G401 (cell line): ENCODE data around the gene MPV17L2. TPM values are rescaled to one million over a fixed set of nuclear protein-coding genes. Genes with fewer than 3 reads are reported as not detected.
"Not testable (repeated sequence)": the region's sequence is repeated elsewhere in the genome, so short reads cannot be mapped to it uniquely, and the experiment has no call there.

ENCODE experiments used
- DNase-seq: peaks from one replicate; pipeline ENCODE4 v3.0.0-alpha.2; 2015; ENCODE audit warnings: low spot score
- in situ Hi-C: cut with HindIII; loops from 2 replicates; pipeline ENCODE4 v1.10.0; 2016; ENCODE audit warnings: low sequenced_read_pairs, mixed read lengths
- total RNA-seq: library from RNA; depleted of rRNA; stranded (reverse); fragments of >200 nt; shearing (Covaris generic); gene quantifications from 2 replicates; pipeline ENCODE4 v1.2.3, GENCODE V29; 2014

MPV17L2 gene
- total RNA-seq, 1 experiment from 2014 or later: 30.4 TPM

- in situ Hi-C loops: no loop called here
- DNase-seq: peak; percentile 55
These were observed 12.3 kb downstream of the MPV17L2 start for GRCh38 chr19:18205200-18205892.

GRCh38 chr19:18206018-18206417, 13.0 kb downstream of the MPV17L2 start:
- in situ Hi-C loops: no loop called here
- DNase-seq: no peak

- in situ Hi-C loops: no loop called here
- no peak for DNase-seq
These were observed 15.3 kb downstream of the MPV17L2 start for GRCh38 chr19:18208098-18208951.

GRCh38 chr19:18209912-18210311, 16.9 kb downstream of the MPV17L2 start:
- in situ Hi-C loops, DNase-seq: not testable (repeated sequence)

GRCh38 chr19:18211683-18212082, 18.7 kb downstream of the MPV17L2 start:
- in situ Hi-C loops: no loop called here
- no peak for DNase-seq

GRCh38 chr19:18214779-18215433, 21.9 kb downstream of the MPV17L2 start:
- in situ Hi-C loops: no loop called here
- no peak for DNase-seq

GRCh38 chr19:18216789-18217188, 23.8 kb downstream of the MPV17L2 start:
- in situ Hi-C loops: no loop called here

GRCh38 chr19:18218159-18218558, 25.1 kb downstream of the MPV17L2 start:
- no peak for DNase-seq
- in situ Hi-C loops: no loop called here

More at GRCh38 chr19:18216789-18217188, 23.8 kb downstream of the MPV17L2 start:
- DNase-seq: no peak

- DNase-seq: no peak
- in situ Hi-C loops: no loop called here
These were observed 25.6 kb downstream of the MPV17L2 start for GRCh38 chr19:18218600-18218999.

- no peak for DNase-seq
These were observed 27.1 kb downstream of the MPV17L2 start for GRCh38 chr19:18219911-18220631.

GRCh38 chr19:18220632-18221275, 27.7 kb downstream of the MPV17L2 start:
- in situ Hi-C loops: no loop called here
- DNase-seq: no peak

More at GRCh38 chr19:18219911-18220631, 27.1 kb downstream of the MPV17L2 start:
- in situ Hi-C loops: no loop called here

GRCh38 chr19:18221815-18222725, 29.1 kb downstream of the MPV17L2 start:
- in situ Hi-C loops: no loop called here
- DNase-seq: no peak

- DNase-seq: peak; percentile 56
- in situ Hi-C loops: no loop called here
These were observed 31.0 kb downstream of the MPV17L2 start for GRCh38 chr19:18223860-18224524.

GRCh38 chr19:18224525-18225354, 31.7 kb downstream of the MPV17L2 start:
- in situ Hi-C loops: no loop called here

GRCh38 chr19:18225355-18225701, 32.3 kb downstream of the MPV17L2 start:
- DNase-seq: no peak
- in situ Hi-C loops: no loop called here

More at GRCh38 chr19:18224525-18225354, 31.7 kb downstream of the MPV17L2 start:
- peak; percentile 91 for DNase-seq

GRCh38 chr19:18225702-18226468, 32.9 kb downstream of the MPV17L2 start, which contains the start of gene PDE4C:
TSS of gene PDE4C (minus strand) at chr19:18226438. CDS start at chr19:18226415, 23 bp downstream.
- in situ Hi-C loops: no loop called here
- DNase-seq: no peak
